NOMO-1 (cell line): Measurements from ENCODE around the gene APLF.
"Not testable (repeated sequence)": the region's sequence is repeated elsewhere in the genome, so short reads cannot be mapped to it uniquely, and the experiment has no call there.

Experiments used
- DNase-seq, 2 experiments: peaks; one replicate each; lab custom pipeline; 2025; ENCODE audit not compliant: unreplicated experiment in 2 of 2; lab: John Stamatoyannopoulos, UW

Gene APLF

DNA sequence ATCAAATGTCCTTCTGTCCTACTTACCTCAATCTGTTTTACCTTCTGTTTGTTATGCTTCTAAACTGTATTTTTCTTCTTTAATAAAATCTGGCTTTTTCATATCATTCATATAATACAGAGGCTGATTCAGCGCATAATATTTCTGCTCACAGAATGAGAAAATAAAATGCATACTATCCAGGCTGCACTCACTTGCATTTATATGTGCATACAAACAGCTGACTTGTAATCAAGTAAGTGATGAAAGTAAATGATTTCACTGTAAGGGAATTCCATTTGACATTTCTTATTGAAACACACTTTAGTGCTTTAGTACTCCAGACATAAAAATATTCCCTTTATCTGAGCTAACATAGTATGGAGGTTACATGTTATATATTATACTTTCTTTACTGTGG, 100.7 kb downstream of the APLF start:
- no peak for DNase-seq

- DNase-seq = no peak
Observed at GRCh38 chr2:68569604-68570003, 102.2 kb downstream of the APLF start.

DNA sequence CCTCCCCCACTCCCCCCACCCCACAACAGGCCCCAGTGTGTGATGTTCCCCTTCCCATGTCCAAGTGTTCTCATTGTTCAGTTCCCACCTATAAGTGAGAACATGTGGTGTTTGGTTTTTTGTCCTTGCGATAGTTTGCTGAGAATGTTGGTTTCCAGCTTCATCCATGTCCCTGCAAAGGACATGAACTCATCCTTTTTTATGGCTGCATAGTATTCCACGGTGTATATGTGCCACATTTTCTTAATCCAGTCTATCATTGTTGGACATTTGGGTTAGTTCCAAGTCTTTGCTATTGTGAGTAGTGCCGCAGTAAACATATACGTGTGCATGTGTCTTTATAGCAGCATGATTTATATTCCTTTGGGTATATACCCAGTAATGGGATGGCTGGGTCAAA, 103.0 kb downstream of the APLF start:
- not testable (repeated sequence) for DNase-seq

DNA sequence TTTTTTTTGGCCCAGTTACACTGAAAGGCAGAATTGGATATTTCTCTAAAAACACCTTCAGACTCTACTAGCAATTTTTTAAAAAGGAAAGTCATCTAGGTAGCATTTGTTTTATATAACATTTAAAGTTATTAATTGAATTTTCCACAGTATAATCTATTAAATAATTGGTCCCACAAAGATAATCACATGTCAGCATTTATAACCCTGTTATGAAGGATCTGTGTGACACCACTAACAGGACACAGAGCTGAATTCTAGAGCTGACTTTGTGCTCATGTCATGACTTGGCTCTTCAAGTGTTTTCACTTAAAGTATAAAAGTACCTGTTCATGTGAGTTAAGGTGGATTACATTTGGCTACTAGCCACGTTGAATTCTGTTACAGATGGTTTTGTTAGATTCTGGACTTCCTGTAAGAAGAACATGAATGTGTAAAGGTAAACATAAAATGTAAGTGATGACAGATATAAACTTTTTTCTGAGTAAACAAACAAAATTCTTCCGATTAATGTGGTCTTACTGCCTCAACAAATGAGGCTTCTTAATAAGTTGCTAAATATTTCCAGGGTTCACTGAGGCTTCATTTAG, 106.9 kb downstream of the APLF start:
- no peak for DNase-seq

DNA sequence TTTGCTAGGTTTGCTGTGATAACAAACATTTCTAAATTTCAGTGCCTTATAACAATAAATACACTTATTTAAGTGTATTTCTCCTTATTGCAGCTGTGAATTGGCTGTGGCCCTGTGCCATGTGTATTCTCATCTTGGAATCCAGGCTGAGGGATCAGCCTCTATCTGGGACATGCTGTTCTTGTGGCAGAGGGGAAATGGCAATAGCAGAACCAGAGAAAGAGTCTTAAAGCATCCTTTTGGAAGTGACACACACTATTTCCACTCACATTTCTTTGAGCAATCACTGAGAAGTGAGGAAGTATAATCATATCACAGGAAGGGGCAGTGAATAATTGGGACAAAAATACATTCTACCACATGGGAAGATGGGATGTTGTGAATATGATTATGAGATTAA, 109.8 kb downstream of the APLF start:
- no peak for DNase-seq

GRCh38 chr2:68579689-68580088, 112.3 kb downstream of the APLF start:
- DNase-seq = no peak

DNA sequence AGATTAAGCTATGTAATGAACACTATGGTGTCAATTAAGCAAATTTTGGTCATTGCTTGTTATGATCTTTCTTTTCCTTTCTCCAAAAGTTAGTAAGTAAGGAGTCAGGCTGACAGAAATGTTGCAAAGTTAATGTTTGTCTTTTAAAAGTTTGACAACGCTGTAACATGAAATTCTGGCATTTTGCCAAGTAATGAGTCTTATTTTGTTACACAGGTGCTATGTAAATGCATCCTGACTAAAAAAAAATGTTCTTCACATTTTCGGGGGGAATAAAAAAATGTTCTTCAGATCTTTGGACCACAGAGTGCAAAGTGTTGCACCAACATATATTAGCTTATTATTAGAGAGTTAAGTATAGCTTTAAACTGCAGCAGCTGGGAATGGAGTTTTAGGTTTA, 121.2 kb downstream of the APLF start:
- no peak for DNase-seq

- DNase-seq = no peak
Observed at GRCh38 chr2:68589963-68590362, 122.6 kb downstream of the APLF start.

DNA sequence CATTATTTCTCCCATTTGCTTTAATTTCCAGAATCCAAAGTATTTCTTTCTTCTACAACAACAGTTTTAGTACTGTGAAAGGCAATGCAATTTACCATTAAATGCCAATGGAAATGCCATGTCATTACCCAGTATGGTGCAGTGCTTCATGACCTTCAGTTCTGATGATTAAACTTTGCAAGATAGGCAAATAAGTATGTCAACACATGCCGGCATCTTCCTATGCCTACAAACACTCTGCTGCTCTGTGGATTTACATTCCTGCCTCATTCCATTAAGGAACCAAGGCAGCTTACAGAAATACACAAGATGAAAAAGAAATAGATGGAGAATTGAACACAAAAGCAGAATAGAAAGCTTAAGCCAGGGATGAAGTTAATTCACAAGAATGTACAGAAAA, 123.3 kb downstream of the APLF start:
- DNase-seq = no peak

- DNase-seq = no peak
Observed at GRCh38 chr2:68591225-68591624, 123.8 kb downstream of the APLF start.

- peak; percentile 22 to 59 for DNase-seq
Observed at GRCh38 chr2:68594041-68594440, 126.7 kb downstream of the APLF start.

GRCh38 chr2:68594674-68595492, 127.5 kb downstream of the APLF start:
- peak in 1 of 2 experiments; percentile 17 for DNase-seq

GRCh38 chr2:68595493-68595785, 128.1 kb downstream of the APLF start:
- DNase-seq = not testable (repeated sequence)

GRCh38 chr2:68600495-68600894, 133.1 kb downstream of the APLF start:
- not testable (repeated sequence) for DNase-seq

DNA sequence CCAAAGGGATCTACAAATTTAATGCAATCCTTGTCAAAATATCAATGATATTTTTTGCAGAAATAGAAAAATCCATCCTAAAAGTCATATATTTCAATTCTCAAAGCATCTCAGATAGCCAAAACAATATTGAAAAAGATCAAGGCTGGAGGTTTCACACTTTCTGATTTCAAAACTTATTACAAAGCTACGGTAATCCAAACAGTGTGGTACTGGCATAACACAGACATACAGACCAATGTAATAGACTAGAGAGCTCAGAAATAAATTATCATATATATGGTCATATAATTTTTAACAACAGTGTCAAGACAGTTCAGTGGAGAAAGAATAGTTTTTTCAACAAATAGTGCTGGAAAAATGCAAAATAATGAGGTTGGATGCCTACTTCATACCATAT, 135.7 kb downstream of the APLF start:
- no peak for DNase-seq

GRCh38 chr2:68604077-68604476, 136.7 kb downstream of the APLF start:
- no peak for DNase-seq

- no peak for DNase-seq
Observed at GRCh38 chr2:68605939-68606338, 138.6 kb downstream of the APLF start.

DNA sequence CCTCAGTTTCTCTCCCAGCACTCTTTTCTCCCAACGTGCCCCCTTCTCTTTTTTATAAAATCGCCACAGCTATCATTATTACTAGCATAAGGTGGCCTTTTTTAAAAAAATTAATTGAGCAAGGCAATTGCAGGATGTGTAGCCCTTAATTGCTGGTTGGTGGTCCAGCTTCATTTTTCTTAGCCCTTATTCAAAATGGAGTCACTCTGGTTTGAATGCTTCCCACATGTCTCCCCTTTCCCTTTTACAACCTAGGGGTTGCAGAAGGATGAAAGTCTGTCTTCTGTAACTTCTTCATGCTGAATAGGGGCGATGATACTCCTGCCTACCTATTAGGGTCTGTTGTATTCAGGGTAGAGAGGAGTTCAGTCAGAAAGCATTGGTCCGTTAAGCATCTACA, 139.4 kb downstream of the APLF start:
- DNase-seq = no peak

GRCh38 chr2:68607837-68608236, 140.5 kb downstream of the APLF start:
- no peak for DNase-seq

GRCh38 chr2:68612765-68613519, 145.6 kb downstream of the APLF start:
- DNase-seq = no peak

DNA sequence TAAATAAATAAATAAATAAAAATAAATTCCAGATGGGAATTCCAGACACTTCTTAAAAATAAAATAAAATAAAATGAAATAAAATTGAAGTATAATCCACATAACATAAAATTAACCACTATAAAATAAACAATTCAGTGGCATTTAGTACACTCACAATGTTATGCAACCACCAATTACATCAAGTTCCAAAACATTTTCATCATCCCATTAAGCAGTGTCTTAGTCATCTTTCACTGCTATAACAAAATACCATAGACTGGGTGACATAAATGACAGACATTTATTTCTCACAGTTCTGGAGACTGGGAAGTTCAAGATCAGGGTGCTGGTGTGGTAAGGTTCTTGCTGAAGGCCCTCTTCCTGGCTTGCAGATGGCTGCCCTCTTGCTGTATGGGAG, 153.4 kb downstream of the APLF start:
- no peak for DNase-seq

DNA sequence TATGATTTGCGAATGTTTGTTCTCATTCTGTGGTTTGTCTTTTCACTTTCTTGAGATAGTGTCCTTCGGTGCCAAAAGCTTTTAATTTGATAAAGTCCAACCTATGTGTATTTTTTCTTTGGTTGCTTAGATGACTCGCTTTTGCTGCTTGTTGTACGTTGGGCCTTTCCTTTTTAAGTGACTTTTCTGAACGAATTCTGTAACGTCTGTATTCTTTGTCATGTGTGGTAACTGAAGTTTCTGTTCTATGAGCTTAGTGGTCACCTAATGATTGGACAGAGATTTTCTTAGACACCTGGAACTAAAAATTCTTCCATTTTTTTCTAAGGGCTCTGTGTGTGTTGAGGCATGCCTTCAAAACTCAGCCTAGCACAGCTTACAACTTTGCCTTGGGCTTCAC, 156.4 kb downstream of the APLF start:
- no peak for DNase-seq
